ENCODE results near the gene KRCC1.

KRCC1 gene

DNA sequence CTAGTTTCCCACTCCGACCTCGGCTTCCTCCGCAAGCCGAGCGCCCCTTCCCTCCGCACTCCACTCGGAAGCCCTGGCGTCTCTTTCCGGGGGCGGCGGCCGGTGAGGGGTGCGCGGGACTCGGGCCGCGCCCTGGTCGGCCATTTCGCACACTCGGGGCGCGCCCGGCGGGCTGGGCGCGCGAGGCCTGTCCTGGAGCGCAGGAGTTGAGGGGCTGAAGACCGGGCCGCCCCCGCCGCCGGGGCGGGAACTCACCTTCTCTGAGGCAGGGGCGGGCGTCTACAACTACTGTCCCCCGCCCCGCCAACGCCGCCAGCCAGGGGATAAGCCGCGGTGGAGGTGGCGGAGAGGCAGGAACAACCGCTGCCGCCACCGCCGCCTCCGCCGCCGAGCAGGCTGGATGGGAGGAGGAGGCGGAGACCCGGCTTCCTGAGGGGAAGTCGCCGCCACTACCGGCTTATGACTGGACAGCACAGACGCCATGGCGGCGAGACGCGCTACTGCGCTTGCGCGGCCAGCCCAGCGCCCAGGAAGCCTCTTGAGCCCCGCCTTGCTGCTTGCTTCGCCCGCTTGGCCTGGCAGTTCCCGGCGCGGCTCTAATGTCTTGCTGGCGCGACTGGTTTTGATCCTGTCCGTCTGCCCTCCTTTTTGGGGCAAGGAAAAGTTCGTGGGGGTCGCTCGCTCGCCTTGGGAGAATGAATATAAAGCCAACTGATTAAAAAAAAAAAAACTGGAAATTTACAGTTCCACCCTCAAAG, at the start of gene KRCC1:
Gene KRCC1 (minus strand): TSS at position 413 of the 758 bp plus-strand sequence. CDS start 27,220 bp downstream, outside the sequence.
- peak; percentile 82 to 87 for DNase-seq (ENCODE audit: low read depth in 2 of 2)

DNA sequence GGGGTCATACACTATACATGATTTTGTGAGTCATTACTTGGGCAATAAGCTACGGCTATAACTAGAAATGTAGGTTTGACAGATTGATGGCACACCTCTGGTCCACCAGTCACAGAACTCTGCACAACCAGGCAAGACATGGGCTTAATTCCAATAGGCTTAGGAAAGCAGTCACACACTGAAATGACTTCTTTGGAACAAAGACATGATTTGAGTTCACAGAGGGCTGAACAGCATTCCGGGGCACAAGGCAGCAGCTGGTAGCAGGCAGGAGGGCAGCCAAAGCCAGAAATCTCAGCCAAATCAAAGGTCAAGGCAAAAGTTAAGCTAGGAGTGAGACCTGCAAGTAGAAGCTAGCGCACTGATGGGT, 44.9 kb upstream of the KRCC1 start:
- no peak for DNase-seq (ENCODE audit: low read depth in 2 of 2)

DNA sequence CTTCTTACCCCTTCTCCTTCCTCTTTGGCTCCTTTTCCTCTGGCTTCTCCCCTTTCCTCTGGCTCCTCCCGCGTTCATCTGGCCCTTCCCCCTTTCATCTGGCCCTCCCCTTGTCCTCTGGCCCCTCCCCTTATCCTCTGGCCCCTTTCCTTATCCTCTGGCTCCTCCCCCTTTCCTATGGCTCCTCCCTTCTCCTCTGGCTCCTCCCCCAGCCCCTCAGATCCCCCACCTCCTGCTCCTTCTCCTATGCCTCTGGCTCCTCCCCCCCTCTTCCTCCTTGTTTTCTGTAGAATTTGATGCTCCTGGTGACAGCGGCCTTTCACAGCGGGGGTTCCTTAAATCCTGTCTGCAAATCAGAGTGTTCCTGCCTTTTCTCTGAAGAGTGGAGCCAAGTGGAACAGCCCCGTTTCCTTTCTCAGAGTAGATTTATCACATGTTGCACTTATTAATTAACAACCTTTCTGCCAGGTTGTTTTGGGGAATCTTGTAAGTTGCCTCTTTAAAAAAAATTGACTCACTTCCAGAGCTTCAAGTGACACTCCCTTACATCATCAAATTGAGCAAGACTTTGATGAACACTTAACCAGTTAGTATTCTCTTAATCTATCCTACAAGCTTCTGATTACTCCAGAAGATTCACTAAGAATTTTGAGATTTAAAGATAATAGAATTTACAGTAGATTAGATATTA, 44.4 kb upstream of the KRCC1 start:
- DNase-seq (ENCODE audit: low read depth in 2 of 2): no peak

DNA sequence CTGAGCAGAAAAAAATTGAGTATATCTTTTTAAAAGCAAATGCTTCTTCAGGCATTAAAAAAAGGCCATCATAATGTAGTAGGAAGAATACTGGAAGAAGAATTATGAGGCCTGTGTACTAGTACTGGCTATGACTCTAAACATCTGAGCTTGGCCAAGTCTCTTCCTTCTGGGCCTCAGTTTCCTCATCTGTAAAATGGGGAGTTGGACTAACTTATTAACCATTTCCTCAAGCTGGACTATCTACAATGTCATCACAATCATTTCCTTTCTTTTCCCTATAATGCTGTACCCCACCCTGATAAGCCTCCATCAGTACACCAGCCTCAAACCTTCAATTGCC, 42.9 kb upstream of the KRCC1 start:
- no peak for DNase-seq (ENCODE audit: low read depth in 2 of 2)

DNA sequence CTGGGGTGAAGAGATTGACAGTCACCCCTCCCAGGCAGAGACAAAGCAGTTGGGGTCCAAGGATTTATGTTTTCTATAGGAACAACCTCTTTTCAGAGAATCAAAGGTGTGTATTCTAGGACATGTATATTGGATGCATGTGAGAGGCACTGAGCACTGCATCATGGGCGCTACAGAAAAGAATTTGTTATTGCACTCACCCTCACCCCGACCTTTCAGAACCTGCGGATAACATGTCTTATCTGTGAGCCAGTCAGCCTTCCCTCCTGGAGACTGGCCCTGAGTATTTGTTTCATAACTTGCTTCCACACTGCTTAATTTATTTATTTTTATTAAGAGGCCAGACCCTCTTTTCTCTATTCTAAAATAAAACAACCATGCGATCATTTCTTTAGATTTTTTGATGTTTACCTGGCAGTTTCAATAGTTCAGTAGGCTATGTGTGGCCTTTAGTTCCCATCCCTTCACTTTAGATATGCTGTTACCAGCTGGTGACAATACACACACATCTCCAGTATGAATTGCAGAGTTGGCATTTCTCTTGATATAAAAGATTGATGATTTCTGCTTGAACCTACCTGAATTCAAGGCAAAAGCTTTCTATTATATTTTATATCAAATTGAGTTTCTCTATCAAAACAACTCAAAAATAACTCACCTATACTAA, 42.4 kb upstream of the KRCC1 start:
- no peak for DNase-seq (ENCODE audit: low read depth in 2 of 2)

DNA sequence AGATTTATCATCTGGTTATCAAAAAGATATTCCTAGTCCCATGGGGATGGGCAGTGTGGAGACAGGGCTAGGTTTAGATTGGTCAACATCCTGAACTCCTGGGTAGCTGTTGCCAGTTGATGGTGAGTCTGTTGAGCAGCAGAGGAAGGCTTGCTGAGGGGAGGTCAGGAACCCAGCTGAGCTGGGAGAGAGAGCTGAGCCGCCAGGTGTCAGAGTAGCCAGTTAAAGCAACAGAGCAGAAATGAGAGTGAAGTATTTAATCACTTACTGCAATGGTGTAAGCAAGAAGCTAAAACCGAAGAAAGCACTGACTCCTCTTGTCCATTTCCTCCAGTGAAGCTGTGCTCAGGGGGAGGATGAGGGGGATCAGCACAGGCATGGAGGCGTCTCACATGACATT, 41.6 kb upstream of the KRCC1 start:
- no peak for DNase-seq (ENCODE audit: low read depth in 2 of 2)

DNA sequence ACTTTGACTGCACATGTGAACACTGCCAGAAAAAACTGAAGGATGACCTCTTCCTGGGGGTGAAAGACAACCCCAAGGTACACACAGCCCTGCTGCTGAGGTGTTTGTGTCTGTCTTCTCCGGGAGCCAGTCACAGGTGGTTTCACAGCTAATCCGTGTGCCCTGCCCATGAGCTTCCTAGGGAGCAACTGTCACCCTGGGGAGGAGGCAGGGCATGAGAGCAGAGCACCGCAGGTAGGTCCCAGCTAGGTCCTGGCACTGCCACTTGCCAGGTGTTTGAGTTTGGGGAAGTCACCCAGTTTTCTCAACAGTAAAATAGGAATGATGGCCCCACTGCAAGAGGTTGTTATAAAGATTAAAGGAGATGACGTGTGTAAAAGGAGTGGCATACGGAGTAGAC, 41.1 kb upstream of the KRCC1 start:
- DNase-seq (ENCODE audit: low read depth in 2 of 2): no peak

DNA sequence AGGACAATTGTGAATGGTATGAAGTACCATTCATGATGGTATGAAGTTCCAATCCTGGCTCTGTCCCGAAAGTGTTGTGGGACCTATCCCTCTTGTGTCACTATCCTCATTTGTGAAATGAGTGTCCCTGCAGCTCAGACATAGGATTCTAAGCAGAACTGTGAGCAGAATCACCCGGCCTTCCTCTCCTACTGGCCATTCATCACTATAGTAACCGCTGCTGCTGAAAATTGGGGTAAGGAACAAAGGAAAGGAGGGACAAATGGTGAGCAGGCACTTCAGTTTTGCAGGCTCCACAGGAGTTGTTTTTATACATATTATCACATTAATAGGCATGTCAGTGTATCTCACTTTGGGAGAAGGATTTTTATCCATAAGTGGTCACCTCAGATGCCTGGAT, 39.4 kb upstream of the KRCC1 start:
- no peak for DNase-seq (ENCODE audit: low read depth in 2 of 2)

DNA sequence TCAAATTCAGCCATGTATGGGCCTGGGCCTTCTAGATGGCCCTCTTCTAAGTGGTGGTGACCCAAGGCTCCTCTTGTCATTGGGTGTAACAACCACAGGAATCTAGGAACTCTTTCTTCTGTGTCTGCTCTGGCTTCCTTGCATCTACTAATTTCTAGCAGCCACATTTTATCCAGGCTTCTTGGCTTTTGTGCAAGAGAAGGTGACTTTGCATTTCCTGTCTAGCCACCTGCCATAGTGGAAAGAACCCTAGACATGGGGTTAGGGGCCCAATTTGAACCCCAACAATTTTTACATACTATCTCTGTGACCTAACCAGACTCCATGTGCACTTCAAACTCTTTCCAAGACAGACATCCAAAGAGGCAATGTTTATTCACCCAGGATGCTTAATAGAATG, 37.2 kb upstream of the KRCC1 start:
- DNase-seq (ENCODE audit: low read depth in 2 of 2): no peak

DNA sequence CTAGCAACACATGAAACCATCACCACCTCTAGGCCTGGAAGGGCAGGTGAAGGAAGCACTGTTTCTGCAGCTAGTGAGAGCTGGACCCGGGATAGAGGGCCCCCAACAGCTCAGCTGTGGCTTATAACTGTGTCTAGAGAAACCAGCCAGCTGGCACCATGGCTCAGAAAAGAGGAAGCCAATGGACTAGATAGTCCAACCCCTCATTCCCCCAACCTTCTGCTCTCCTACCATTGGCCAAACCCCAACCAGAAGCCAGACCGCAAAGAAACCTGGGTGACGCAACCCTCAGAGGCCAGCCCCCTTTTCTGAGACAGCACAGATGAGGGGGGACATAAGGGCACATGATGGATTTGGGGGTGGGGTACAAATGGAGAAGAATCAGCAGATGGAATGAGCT, 36.4 kb upstream of the KRCC1 start:
- no peak for DNase-seq (ENCODE audit: low read depth in 2 of 2)

DNA sequence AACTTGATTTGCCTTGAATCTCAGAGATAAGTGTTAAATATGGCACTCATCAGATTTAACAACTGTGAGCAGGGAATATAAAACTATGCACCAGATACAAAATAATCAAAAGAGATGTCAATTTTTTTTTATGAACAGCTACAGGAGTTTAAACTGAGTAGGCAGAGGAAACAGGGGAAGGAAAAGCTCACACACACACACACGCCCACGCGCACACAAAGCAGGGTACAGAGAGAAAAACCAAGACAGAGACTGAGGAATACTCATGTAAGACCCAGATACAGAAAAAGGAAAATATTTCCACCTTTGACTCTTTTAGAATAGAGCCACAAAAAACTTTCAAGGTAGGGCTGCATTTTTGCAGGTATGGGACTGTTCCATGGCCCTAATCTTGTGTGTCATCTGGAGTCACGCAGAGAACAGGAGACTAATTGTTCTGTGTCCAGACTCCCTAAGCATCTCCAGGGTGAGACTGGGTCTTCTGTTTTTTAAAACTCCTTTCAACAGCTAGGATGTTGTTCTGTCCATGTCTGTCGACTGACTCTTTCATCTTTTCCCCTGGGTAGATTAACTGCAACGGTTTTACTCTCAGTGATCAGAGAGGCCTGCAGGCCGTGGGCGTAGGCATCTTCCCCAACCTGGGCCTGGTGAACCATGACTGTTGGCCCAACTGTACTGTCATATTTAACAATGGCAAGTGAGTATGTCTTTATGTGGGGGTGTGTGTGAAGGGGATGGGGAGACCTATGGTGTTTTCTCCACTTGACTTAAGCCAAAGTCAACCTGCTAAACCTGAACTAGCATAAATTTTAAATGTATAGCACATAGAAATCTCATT, 35.1 kb upstream of the KRCC1 start:
- DNase-seq (ENCODE audit: low read depth in 2 of 2): no peak

DNA sequence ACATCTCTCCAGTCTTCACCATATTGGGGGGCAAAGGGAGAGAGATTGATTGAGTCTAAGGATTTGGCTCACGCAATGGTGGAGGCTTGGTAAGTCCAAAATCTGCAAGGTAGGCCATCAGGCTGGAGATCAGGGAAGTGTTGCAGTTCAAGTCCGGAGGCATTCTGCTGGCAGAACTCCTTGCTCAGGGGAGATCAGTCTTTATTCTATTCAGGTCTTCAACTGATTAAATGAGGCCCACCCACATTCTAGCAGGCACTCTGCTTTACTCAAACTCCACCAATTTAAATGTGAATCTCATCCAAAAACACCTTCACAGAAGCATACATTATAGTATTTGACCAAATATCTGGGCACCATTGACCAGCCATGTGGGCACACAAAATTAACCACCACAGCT, 33.4 kb upstream of the KRCC1 start:
- DNase-seq (ENCODE audit: low read depth in 2 of 2): no peak

DNA sequence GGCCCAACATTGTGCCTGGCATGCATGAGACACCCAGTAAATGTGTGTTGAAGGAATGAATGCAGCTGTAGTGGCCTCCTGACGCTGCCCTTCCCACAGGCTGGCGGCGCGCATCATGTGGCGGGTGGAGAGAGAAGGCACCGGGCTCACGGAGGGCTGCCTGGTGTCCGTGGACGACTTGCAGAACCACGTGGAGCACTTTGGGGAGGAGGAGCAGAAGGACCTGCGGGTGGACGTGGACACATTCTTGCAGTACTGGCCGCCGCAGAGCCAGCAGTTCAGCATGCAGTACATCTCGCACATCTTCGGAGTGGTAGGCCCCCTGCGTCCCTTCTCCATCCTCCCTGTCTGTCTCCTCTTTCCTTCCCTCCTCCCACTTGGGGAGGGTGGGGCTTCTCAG, 32.2 kb upstream of the KRCC1 start:
- DNase-seq (ENCODE audit: low read depth in 2 of 2): no peak

DNA sequence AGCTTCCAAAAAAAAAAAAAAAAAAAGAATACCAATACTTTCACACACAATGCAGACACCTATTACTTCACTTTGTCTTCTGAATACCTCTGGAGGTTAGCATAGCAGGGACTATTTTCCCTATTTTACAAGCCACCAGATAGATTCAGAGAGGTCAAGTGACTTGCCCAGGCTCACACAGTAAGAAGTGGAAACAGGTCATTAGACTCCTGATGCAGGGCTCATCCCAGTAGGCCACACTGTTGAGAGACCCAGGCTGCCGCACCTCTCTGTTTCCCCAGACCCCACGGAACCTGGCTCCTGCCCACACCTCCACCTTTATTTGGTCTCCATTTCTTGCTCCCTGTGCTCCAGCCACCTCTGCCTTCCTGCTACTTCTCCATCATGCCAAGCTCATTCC, 31.5 kb upstream of the KRCC1 start:
- no peak for DNase-seq (ENCODE audit: low read depth in 2 of 2)

DNA sequence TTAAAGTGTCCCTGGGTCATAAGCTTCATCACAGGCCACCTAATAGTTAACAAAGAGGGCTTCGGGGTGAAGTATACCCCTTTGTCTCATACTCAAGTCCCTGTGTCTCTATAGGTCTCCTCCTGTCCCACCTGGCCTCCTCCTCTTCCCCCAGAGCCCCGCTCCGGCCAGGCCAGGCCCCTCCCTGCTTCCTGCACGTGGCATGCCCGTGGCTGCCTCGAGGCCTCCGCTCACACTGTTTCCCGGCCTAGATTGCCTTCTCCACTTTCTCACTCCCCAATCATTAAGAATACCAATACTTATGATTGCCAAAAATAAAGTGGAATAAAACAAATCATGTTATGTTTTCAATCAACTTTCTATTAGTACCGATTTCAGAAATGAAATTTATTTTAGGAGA, 30.8 kb upstream of the KRCC1 start:
- DNase-seq (ENCODE audit: low read depth in 2 of 2): no peak

DNA sequence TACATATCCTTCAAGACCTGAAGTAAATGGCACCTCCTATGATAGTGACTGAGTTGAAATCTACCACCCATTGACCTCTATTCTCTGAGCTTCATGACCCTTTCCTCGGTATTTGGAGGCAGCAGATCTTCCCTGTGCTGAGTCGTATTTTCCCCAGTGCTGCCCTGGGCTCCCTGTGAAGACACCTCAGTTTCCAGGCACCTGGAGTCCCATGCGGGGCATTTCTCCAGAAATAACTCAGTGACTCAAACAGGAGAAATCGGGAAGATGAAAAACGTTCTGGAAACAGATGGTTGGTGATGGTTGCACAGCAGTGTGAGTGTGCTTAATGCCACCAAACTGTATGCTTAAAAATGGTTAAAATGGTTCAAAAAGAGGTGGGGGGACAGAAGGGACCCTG, 30.0 kb upstream of the KRCC1 start:
- DNase-seq (ENCODE audit: low read depth in 2 of 2): no peak

DNA sequence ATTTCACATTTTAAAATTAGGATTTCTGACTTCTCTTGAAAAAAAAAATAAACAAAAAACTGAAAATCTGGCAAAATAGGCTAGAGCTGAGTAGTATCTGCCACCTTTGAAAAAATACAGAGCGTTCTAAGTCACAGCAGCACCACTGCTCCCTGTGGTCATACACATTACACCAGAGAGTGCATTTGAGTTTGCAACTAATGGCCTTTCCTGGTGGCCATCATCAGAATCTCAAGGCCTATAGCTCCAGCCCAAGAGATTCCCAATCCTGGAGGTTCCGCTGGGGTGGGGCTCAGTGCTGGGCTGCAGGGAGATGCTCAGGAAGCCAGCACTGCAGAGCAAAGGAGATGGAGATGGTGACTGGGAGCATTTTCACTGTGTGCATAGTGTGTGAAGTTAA, 29.5 kb upstream of the KRCC1 start:
- no peak for DNase-seq (ENCODE audit: low read depth in 2 of 2)

DNA sequence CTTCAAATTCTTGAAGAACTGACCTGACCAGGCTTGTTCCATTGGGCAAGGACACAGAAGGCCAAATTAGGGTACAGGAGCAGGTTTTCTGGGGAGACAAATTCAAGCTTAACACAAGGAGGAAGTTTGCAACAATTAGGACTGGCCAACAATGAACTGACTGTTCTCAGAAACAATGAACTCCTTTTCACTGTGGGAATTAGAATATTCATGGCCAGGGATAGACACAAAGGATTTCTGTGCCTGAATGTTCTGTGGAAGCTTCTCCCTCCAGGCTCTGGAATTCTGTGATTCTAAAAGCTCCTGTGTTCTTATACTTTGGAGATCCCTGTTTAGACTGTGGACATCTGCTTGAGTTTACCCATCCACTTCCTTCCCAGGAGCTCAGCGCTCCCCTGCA, 27.2 kb upstream of the KRCC1 start:
- DNase-seq (ENCODE audit: low read depth in 2 of 2): no peak

DNA sequence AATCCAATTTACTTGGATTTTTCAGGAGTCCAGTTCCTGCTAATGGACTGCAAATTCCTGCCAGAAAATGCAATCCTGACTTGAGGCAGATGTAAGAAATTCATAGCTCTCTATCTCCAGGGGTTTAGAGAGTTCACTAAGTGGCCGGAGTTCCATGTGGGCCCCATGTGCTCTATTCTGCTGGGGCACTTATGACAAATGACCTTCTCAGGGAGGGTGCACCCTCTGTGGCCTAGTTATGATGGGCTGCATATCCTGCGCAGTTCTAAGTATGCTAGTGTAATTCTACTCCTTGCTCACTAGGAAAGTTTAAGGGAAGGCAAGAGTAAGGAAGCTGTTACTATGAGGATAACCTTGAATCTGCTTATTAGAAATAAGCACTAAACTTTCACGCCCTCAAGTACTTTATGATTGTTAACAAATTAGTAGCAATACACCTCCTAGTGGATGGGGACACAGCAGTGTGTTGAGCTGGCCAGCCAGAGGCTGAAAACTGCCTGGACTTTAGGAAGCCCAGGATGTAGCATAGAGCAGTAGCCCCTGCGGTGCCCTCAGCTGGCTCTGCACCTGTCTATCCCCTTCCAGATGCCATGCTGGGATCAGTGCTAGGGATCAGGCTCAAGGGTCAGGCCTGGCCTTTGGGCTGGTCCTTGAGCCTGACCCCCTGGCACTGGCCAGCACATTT, 26.5 kb upstream of the KRCC1 start:
- DNase-seq (ENCODE audit: low read depth in 2 of 2): no peak

DNA sequence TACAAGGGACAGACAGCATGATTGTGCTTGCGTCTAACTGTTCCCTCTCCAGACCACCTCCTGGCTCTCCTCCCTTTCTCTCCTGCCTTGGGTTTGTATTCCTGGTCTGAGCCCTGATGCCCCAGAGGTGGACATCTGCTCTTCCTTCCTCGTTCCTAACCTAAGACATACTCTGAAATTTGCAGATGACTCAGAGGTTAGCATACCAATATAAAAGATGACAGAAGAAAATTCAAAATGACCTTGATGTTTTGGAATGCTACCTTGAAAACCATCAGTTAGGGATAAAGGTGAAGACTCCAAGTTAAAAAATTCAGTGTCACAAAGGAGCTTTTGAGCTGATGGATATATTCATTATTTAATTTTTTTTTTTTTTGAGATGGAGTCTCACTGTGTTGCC, 25.0 kb upstream of the KRCC1 start:
- no peak for DNase-seq (ENCODE audit: low read depth in 2 of 2)

DNA sequence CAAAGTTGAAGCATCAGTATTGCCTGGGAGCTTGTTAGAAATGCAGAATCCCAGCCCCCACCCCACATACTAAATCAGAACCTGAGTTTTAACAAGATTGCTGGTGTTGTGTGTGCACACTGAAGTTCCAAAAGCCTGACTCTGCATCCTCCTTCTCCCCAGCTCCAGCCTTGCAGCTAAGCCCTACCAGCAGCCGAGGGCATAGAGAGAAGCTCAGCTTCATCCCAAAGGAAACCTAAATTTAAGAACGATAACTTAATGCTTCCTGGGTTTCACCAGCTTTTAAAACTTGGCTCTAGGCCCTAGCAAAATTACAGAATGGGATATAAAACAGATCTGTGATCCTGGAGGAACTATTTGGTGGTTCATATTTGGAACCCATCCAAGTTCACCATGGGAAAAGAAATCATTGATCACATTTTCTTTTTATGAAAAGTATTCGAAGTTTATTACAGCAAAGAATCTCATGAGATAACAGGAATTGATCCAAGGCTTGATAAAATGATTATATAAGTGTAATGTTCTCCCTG, 23.1 kb upstream of the KRCC1 start:
- DNase-seq (ENCODE audit: low read depth in 2 of 2): no peak

DNA sequence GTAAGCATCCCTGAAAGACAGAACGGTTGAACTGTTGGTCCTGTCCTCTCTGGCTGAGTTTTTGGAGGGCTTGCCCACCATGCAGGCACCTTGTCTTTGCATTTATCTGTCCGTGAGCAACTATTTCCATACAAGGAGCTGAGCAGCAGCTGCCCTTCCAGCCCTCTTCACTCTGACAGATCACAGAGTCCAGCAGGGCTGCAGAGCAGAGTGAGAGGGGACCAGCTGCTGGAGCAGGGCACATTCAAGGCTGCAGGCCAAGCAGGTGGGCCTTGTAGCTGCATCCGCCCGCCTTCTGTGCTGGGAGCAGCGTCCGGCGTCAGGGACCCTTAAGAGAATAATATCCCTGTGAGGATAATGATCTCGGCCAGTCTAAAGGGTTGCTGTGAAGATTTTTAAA, 21.5 kb upstream of the KRCC1 start:
- no peak for DNase-seq (ENCODE audit: low read depth in 2 of 2)
